K562 (cell line): ENCODE results near the gene ADAT1. TPM values are rescaled to one million over a fixed set of nuclear protein-coding genes. Genes with fewer than 3 reads are reported as not detected.

ENCODE experiments used
- ARID4B ChIP-seq: sonication (generic); formaldehyde crosslinking; IDR thresholded peaks from 2 replicates; pipeline ENCODE4 v1.8.0; 2022; ENCODE audit warnings: mild to moderate bottlenecking, missing genetic modification reagents
- CBX1 ChIP-seq: sonication (generic); IDR thresholded peaks from 2 replicates; pipeline ENCODE4 v1.6.1; 2016; ENCODE audit warnings: antibody characterized with exemption, low read depth, mild to moderate bottlenecking
- CBX5 ChIP-seq: IDR thresholded peaks from 2 replicates; pipeline ENCODE4 v1.6.1; 2014; ENCODE audit warnings: low read depth, borderline replicate concordance
- CTCFL ChIP-seq: IDR thresholded peaks from 2 replicates; pipeline ENCODE4 v1.6.1; 2011; ENCODE audit warnings: borderline replicate concordance, low read depth, mild to moderate bottlenecking, moderate library complexity, low read length; ENCODE audit not compliant: insufficient read depth, poor library complexity, severe bottlenecking
- EGR1 ChIP-seq: fragments of 450-650 bp; conservative IDR thresholded peaks from 2 replicates; pipeline ENCODE4 v1.6.1; 2017; ENCODE audit warnings: mild to moderate bottlenecking
- HNRNPUL1 ChIP-seq: fragments of 200-400 bp; formaldehyde crosslinking; IDR thresholded peaks from 2 replicates; pipeline ENCODE4 v1.6.1; 2017; ENCODE audit warnings: low read length
- KLF16 ChIP-seq: IDR thresholded peaks from 2 replicates; pipeline ENCODE4 v1.6.1; 2016; ENCODE audit warnings: antibody characterized with exemption
- MAX ChIP-seq: sonication (generic); formaldehyde crosslinking; IDR thresholded peaks from 2 replicates; pipeline ENCODE4 v1.9.0; 2022; ENCODE audit warnings: mild to moderate bottlenecking, missing genetic modification reagents
- RBM25 ChIP-seq: fragments of 200-400 bp; formaldehyde crosslinking; IDR thresholded peaks from 2 replicates; pipeline ENCODE4 v1.6.1; 2018; ENCODE audit warnings: low read length, low read depth, moderate library complexity; ENCODE audit not compliant: severe bottlenecking
- RFX5 ChIP-seq: IDR thresholded peaks from 2 replicates; pipeline ENCODE4 v1.6.1; 2011; ENCODE audit warnings: low read depth, mild to moderate bottlenecking, improper control_type of control experiment, low read length
- SMARCA4 ChIP-seq: fragments of 450-650 bp; IDR thresholded peaks from 2 replicates; pipeline ENCODE4 v1.6.1; 2016
- SP1 ChIP-seq: sonication (generic); formaldehyde crosslinking; IDR thresholded peaks from 2 replicates; pipeline ENCODE4 v1.8.1; 2022; ENCODE audit warnings: mild to moderate bottlenecking, missing genetic modification reagents
- TOE1 ChIP-seq, 2 experiments: fragments of 450-650 bp in 1 of 2; sonication (generic) in 1 of 2; formaldehyde crosslinking in 1 of 2; IDR thresholded peaks; 2 replicates each; pipeline versions ENCODE4 v1.7.1 to v1.8.0; 2016 to 2022; ENCODE audit warnings: borderline replicate concordance in 2 of 2, mild to moderate bottlenecking in 2 of 2, antibody characterized with exemption in 1 of 2, inconsistent platforms in 1 of 2, low read depth in 1 of 2, missing genetic modification reagents in 1 of 2, moderate library complexity in 1 of 2
- ZNF24 ChIP-seq: fragments of 450-650 bp; IDR thresholded peaks from 2 replicates; pipeline ENCODE4 v1.6.1; 2016
- polyA plus RNA-seq, 8 experiments: library from polyadenylated mRNA; depleted of rRNA in 4 of 8; stranded (reverse) in 5 of 8; unstranded in 3 of 8; fragments of >200 nt; fragmentation: Nextera tagmentation in 2 of 8; fragmentation: Illumina TruSeq in 1 of 8; extraction: Ambion mirVana in 2 of 8; extraction: Trizol in 1 of 8; gene quantifications; 2 replicates each; pipeline versions ENCODE4 v1.2.1 to v1.2.3, GENCODE V29; 2011 to 2014; ENCODE audit warnings: inconsistent platforms in 1 of 8, missing spikeins in 1 of 8
- total RNA-seq, 7 experiments: library from RNA; depleted of rRNA in 6 of 7; stranded (reverse); fragments of >200 nt in 6 of 7; fragmentation: Illumina TruSeq in 2 of 7; extraction: Trizol in 2 of 7; gene quantifications; 2 replicates each; pipeline versions ENCODE4 v1.2.1 to v1.2.3, GENCODE V29; 2011 to 2021; ENCODE audit warnings: low replicate concordance in 1 of 7
- TF ChIP-seq, protein P1 (sequence below), 2 experiments: fragments of 250-450 bp in 1 of 2; fragments of 450-650 bp in 1 of 2; sonication (Bioruptor Pico) in 1 of 2; IDR thresholded peaks; 2 replicates each; pipeline versions ENCODE4 v1.6.1 to v1.8.0; 2016 to 2021; ENCODE audit warnings: mild to moderate bottlenecking in 2 of 2, moderate library complexity in 2 of 2, missing compliant biosample characterization in 1 of 2, missing genetic modification characterization in 1 of 2
- TF ChIP-seq, protein P2 (sequence below): IDR thresholded peaks from 2 replicates; pipeline ENCODE4 v1.6.1; 2014; ENCODE audit warnings: antibody characterized with exemption
- TF ChIP-seq, protein P3 (sequence below): fragments of 450-650 bp; IDR thresholded peaks from 2 replicates; pipeline ENCODE4 v1.6.1; 2016; ENCODE audit warnings: low read depth, mild to moderate bottlenecking, moderate library complexity

Gene ADAT1
- total and polyA plus RNA-seq, 9 of the 15 experiments (the other 6 are each of a cell fraction or from before 2014, with no cell fraction given), result 16.0 to 36.7 (median 28.2) TPM

DNA sequence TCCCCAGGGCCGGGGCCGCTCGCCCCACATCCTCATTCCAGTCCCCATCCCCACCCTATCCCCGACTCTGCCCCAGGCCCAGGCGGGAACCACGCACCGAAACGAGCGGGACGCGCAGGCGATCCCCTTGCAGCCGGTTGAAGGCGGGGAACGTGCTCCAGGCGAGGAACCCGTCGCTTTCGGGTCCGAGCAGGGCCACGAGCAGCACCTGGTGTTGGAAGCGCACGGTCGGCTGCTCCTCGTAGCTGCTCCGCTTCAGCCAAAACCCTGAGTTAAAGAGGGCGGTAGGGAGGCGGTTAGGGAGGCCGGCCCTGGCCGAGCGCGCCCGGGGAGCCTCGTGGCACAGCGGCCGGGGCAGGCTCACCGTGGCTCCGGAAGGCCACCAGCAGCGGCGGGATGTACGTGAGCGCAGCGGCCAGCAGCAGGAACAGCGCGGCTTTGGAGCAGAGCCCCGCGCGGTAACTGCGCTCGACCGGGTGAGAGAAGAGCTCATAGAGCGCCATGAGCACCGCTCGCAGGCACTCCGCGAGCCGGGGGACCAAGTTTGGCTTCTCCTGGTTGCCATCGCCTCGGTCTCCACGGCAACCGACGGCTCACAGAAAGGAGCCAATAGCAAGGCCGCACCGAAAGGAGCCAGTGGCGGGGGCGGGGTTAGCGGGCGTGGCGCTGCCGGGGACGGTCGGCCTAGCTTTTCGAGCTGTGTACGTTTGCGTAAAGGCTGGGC, 67.2 kb downstream of the ADAT1 start, which contains the start of gene TMEM231 (continued):
- peak; percentile 69 for TF ChIP-seq ARID4B (CRISPR knock-in tag)
- TF ChIP-seq CBX1, result 0 out of 2 replicates have a peak, but pooled peaks have one; percentile 32
- peak; percentile 89 for TF ChIP-seq EGR1
- no peak for TF ChIP-seq TOE1 (IDR thresholded peaks at IDR 0.05; ENCODE audit: borderline replicate concordance)
- peak; percentile 90; the same call in 1 of the 2 replicates for TF ChIP-seq TOE1 (CRISPR knock-in tag; IDR thresholded peaks at IDR 0.05; ENCODE audit: borderline replicate concordance, low read depth)
- TF ChIP-seq, protein P1, sequence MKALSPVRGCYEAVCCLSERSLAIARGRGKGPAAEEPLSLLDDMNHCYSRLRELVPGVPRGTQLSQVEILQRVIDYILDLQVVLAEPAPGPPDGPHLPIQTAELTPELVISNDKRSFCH (CRISPR knock-in tag; IDR thresholded peaks at IDR 0.05), result no peak
- TF ChIP-seq, protein P1 (tag; IDR thresholded peaks at IDR 0.05), result no peak
- peak; percentile 78 for TF ChIP-seq SP1 (CRISPR knock-in tag)
- TF ChIP-seq, protein P2, sequence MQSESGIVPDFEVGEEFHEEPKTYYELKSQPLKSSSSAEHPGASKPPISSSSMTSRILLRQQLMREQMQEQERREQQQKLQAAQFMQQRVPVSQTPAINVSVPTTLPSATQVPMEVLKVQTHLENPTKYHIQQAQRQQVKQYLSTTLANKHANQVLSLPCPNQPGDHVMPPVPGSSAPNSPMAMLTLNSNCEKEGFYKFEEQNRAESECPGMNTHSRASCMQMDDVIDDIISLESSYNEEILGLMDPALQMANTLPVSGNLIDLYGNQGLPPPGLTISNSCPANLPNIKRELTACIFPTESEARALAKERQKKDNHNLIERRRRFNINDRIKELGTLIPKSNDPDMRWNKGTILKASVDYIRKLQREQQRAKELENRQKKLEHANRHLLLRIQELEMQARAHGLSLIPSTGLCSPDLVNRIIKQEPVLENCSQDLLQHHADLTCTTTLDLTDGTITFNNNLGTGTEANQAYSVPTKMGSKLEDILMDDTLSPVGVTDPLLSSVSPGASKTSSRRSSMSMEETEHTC, result no peak
- TF ChIP-seq, protein P3, sequence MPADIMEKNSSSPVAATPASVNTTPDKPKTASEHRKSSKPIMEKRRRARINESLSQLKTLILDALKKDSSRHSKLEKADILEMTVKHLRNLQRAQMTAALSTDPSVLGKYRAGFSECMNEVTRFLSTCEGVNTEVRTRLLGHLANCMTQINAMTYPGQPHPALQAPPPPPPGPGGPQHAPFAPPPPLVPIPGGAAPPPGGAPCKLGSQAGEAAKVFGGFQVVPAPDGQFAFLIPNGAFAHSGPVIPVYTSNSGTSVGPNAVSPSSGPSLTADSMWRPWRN, result no peak
- 0 out of 2 replicates have a peak, but pooled peaks have one; percentile 42 for TF ChIP-seq ZNF24
- no peak for TF ChIP-seq RBM25
- peak; percentile 82 for TF ChIP-seq RFX5
- TF ChIP-seq HNRNPUL1, result no peak
- TF ChIP-seq CTCFL, result no peak
- TF ChIP-seq CBX5, result no peak
- no peak for TF ChIP-seq SMARCA4
- TF ChIP-seq MAX, result peak; percentile 85
- TF ChIP-seq KLF16, result no peak
